ENCODE data around the gene DGKH.

Gene DGKH

GRCh38 chr13:42279986-42280385, 231.5 kb downstream of the DGKH start:
- no peak for DNase-seq (ENCODE audit: low read depth)

GRCh38 chr13:42280537-42280936, 232.1 kb downstream of the DGKH start:
- no peak for DNase-seq (ENCODE audit: low read depth)

GRCh38 chr13:42283574-42283973, 235.1 kb downstream of the DGKH start:
- no peak for DNase-seq (ENCODE audit: low read depth)

- DNase-seq (ENCODE audit: low read depth) = no peak
Measured at GRCh38 chr13:42284068-42284467, 235.6 kb downstream of the DGKH start.
